Daoy (cell line): ENCODE results near the gene ELP2. TPM values are rescaled to one million over a fixed set of nuclear protein-coding genes. Genes with fewer than 3 reads are reported as not detected.
"Not testable (repeated sequence)": the region's sequence is repeated elsewhere in the genome, so short reads cannot be mapped to it uniquely, and the experiment has no call there.

Experiments
- DNase-seq: peaks from one replicate; pipeline ENCODE4 v3.0.0-alpha.2; 2015; ENCODE audit warnings: low read depth
- total RNA-seq: library from RNA; depleted of rRNA; stranded (reverse); fragments of >200 nt; shearing (Covaris generic); gene quantifications from 2 replicates; pipeline ENCODE4 v1.2.3, GENCODE V29; 2014

The ELP2 gene
- total RNA-seq, 1 experiment from 2014 or later, result 77.4 TPM

DNA sequence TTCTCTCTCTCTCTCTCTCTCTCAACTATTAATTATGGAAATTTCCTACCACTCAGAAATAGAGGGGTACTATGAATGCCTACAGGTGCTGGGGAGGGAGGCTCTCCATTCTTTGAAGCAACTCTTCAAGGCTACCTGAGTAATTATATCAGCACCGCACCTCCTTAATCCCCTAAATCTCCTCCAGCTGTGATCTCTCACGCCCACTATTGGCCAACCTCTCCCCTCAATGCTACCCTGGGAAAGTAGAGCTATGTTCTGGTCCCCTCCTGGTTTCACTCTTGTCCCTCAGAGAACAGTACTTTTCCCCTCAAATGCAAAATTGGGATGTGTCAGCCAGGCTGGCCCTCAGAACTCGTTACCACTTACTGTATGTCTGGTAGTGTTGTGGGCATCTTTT lies 59.2 kb downstream of the ELP2 start:
- no peak for DNase-seq

- peak; percentile 56 for DNase-seq
These were observed 59.8 kb downstream of the ELP2 start for GRCh38 chr18:36189486-36189885.

- DNase-seq, result no peak
These were observed 61.6 kb downstream of the ELP2 start for GRCh38 chr18:36191286-36191685.

- no peak for DNase-seq
These were observed 62.0 kb downstream of the ELP2 start for GRCh38 chr18:36191711-36192110.

DNA sequence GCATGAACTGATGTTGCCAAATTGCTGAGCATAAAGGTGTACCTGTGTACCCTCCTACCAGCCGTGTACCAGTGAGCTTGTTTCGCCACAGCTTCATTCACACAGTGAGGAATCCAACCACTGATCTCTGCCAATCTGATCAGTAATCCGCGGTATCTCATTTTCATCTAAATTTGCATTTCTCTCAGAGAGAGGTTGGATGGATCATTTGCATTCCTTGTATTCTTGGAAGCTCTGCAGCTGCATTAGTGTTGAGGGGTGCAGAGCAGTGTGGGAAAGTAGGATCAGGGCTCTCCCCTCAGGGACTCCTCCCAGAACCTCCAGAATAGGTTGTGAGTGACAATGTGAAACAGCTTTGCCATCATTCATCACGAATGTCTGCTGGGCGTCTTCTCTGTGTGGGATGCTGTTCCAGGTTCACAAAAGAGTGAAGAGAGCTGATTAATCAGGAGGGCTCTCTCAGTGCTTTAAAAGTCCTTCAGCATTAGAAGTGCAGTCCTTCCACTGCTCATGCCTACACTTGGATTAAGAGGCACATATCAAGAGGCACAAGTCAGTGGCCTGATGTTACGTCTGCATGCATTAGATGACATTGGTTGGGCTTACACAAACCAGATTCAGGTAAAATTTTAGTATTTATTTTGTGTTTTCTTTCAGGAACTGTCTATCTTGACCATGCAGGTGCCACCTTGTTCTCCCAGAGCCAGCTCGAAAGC lies 65.1 kb downstream of the ELP2 start:
- no peak for DNase-seq

GRCh38 chr18:36195427-36196122 lies 65.9 kb downstream of the ELP2 start:
- DNase-seq, result no peak

- DNase-seq, result no peak
These were observed 66.7 kb downstream of the ELP2 start for GRCh38 chr18:36196238-36196995.

GRCh38 chr18:36197511-36198166 lies 67.9 kb downstream of the ELP2 start:
- no peak for DNase-seq

DNA sequence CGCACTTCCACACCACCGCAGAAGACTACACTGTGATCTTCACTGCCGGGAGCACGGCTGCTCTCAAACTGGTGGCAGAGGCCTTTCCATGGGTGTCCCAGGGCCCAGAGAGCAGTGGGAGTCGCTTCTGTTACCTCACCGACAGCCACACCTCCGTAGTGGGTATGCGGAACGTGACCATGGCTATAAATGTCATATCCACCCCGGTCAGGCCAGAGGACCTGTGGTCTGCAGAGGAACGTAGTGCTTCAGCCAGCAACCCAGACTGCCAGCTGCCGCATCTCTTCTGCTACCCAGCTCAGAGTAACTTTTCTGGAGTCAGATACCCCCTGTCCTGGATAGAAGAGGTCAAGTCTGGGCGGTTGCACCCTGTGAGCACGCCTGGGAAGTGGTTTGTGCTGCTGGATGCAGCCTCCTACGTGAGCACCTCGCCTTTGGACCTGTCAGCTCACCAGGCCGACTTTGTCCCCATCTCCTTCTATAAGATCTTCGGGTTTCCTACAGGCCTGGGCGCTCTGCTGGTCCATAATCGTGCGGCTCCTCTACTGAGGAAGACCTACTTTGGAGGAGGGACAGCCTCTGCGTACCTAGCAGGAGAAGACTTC lies 70.1 kb downstream of the ELP2 start:
- DNase-seq, result no peak

DNA sequence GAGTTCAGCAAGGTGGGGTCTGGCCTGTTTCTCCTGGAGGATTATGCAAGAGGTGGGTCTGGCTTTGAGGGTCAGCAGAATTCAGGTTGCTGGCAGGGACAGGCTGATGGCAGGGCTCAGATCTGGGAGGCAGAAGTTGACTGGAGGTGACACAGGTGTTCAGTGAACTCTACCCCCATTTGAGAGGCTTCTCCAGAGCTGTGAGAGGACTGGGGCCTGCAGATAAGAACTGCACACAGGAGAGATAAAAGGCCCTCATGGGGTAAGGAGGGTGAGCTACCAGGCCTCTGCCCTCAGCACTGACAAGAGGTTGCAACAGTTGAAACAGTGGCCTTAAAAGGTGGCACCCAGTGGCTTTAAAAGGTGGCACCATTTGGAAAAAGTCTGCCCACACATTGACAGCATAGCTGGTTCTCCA lies 70.7 kb downstream of the ELP2 start:
- DNase-seq, result no peak

GRCh38 chr18:36201765-36202164 lies 72.1 kb downstream of the ELP2 start:
- no peak for DNase-seq

DNA sequence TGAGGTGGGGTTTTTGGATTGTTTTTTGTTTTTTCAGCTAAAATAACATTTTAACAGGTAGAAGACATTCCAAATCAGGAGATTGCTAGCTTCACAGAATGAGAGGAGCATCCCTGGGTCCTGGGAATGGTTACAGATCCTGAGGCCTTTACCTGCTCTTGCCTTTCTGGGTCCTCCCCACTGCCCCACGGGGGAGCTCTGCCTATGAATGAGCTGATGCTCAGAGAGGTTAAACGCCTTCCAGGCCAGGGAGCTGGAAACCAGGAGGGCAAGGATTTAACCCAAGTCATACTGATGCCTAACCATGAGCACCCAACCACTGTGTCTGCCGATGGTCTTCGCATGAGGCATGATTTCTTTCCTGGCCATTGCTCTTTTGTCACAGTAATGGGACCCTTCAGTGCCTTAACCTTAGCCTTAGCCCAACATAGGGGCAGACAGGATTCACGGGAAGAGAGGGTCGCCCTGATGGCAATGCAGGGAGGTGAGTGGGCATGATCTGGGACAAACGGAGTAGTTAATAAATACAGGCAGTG lies 73.7 kb downstream of the ELP2 start:
- DNase-seq, result no peak

- DNase-seq, result no peak
These were observed 75.5 kb downstream of the ELP2 start for GRCh38 chr18:36205166-36205565.

DNA sequence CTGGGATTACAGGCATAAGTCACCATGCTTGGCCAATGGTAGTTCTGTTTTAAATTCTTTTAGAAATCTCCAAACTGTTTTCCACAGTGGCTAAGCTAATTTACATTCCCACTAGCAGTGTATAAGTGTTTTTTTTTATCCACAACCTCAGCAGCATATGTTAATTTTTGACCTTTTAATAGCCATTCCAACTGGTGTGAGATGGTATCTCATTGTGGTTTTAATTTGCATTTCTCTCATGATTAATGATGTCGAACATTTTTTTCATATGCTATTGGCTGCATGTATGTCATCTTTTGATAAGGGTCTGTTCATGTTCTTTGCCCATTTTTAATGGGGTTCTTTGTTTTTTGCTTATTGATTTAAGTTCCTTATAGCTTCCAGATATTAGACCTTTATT lies 77.6 kb downstream of the ELP2 start:
- DNase-seq, result no peak

DNA sequence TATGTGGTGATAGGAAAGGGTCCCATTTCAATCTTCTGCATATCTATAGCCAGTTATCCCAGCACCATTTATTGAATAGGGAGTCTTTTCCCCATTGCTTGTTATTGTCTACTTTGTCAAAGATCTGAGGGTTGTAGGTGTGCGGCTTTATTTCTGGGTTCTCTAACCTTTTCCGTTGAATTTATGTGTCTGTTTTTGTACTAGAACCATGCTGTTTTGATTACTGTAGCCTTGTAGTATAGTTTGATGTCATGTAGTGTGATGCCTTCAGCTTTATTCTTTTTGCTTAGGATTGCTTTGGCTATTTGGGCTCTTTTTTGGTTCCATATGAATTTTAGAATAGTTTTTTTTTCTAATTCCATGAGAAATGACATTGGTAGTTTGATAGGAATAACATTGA lies 78.3 kb downstream of the ELP2 start:
- not testable (repeated sequence) for DNase-seq

DNA sequence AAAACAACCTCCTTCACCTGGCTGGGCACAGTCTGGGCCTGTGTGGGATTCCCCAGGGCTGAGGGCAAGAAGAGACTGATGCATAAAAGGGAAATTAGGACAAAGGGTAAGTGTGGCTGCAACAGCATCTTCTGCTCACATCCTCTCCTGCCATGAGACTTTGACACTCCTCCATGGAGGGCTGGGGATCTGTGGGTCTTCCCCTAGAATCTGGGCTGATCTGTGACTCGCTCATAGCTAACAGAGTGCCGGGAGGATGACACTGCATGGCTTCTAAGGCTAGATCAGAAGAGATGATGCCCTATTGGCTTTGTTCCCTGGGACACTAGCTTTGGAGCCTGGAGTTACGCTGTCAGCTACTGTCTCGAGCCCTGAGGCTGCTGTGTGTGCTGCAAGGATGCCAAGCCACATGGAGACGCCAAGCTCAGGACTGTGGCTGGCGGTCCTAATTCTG lies 81.9 kb downstream of the ELP2 start:
- DNase-seq, result peak; percentile 28

GRCh38 chr18:36212301-36213171 lies 82.8 kb downstream of the ELP2 start:
- DNase-seq, result no peak

- DNase-seq, result no peak
These were observed 85.1 kb downstream of the ELP2 start for GRCh38 chr18:36214811-36215210.

- no peak for DNase-seq
These were observed 85.9 kb downstream of the ELP2 start for GRCh38 chr18:36215577-36215976.

DNA sequence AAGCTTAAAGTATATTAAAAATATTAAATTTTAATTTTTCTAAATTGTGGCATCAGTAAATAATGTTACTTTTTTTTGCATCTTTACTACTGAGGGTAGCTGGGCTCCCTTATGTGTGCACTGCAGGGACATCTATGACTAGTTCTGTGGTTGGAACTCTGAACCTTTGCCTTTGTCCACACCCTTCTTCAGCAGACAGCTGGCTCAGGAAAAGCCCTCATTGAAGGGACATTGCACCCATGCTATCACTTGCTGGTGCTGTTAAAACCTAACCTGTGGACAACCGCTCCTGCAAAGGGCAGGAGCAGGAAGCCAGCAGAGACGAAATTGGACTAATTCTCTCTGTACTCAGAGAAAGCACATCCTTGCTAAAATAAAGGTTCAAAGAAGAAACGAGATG lies 87.6 kb downstream of the ELP2 start:
- DNase-seq, result no peak
